ENCODE measurements around the gene NAA40.

- no peak for TF ChIP-seq RXRA (CRISPR knock-in tag; IDR thresholded peaks at IDR 0.05)
- TF ChIP-seq POLR2AphosphoS2 (IDR thresholded peaks at IDR 0.05; ENCODE audit: low read depth, low read length), result no peak
- TF ChIP-seq SP4 (CRISPR knock-in tag; IDR thresholded peaks at IDR 0.05), result no peak
- TF ChIP-seq PHF8 (CRISPR knock-in tag; IDR thresholded peaks at IDR 0.05), result no peak
- TF ChIP-seq, protein P1, sequence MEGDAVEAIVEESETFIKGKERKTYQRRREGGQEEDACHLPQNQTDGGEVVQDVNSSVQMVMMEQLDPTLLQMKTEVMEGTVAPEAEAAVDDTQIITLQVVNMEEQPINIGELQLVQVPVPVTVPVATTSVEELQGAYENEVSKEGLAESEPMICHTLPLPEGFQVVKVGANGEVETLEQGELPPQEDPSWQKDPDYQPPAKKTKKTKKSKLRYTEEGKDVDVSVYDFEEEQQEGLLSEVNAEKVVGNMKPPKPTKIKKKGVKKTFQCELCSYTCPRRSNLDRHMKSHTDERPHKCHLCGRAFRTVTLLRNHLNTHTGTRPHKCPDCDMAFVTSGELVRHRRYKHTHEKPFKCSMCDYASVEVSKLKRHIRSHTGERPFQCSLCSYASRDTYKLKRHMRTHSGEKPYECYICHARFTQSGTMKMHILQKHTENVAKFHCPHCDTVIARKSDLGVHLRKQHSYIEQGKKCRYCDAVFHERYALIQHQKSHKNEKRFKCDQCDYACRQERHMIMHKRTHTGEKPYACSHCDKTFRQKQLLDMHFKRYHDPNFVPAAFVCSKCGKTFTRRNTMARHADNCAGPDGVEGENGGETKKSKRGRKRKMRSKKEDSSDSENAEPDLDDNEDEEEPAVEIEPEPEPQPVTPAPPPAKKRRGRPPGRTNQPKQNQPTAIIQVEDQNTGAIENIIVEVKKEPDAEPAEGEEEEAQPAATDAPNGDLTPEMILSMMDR (CRISPR knock-in tag; IDR thresholded peaks at IDR 0.05), result no peak
- no peak; the same call in 1 of the 2 replicates for TF ChIP-seq ETV6 (CRISPR knock-in tag; conservative IDR thresholded peaks at IDR 0.05)
- no peak for TF ChIP-seq POLR2AphosphoS5 (IDR thresholded peaks at IDR 0.05; ENCODE audit: low read depth, low read length)
- no peak for TF ChIP-seq FOXO4 (CRISPR knock-in tag; conservative IDR thresholded peaks at IDR 0.05)
- no peak for TF ChIP-seq NFYB (CRISPR knock-in tag; IDR thresholded peaks at IDR 0.05)
- TF ChIP-seq, protein P2, sequence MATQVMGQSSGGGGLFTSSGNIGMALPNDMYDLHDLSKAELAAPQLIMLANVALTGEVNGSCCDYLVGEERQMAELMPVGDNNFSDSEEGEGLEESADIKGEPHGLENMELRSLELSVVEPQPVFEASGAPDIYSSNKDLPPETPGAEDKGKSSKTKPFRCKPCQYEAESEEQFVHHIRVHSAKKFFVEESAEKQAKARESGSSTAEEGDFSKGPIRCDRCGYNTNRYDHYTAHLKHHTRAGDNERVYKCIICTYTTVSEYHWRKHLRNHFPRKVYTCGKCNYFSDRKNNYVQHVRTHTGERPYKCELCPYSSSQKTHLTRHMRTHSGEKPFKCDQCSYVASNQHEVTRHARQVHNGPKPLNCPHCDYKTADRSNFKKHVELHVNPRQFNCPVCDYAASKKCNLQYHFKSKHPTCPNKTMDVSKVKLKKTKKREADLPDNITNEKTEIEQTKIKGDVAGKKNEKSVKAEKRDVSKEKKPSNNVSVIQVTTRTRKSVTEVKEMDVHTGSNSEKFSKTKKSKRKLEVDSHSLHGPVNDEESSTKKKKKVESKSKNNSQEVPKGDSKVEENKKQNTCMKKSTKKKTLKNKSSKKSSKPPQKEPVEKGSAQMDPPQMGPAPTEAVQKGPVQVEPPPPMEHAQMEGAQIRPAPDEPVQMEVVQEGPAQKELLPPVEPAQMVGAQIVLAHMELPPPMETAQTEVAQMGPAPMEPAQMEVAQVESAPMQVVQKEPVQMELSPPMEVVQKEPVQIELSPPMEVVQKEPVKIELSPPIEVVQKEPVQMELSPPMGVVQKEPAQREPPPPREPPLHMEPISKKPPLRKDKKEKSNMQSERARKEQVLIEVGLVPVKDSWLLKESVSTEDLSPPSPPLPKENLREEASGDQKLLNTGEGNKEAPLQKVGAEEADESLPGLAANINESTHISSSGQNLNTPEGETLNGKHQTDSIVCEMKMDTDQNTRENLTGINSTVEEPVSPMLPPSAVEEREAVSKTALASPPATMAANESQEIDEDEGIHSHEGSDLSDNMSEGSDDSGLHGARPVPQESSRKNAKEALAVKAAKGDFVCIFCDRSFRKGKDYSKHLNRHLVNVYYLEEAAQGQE (IDR thresholded peaks at IDR 0.05; ENCODE audit: borderline replicate concordance in 1 of 2, low read depth in 1 of 2, low read length in 2 of 2), result no peak
- no peak for TF ChIP-seq ZNF841 (CRISPR knock-in tag; IDR thresholded peaks at IDR 0.05; ENCODE audit: borderline replicate concordance)
These were observed 47.0 kb downstream of the NAA40 start for GRCh38 chr11:63985812-63986155.
